ENCODE data around the gene TMEM184B. TPM values are rescaled to one million over a fixed set of nuclear protein-coding genes. Genes with fewer than 3 reads are reported as not detected.

TMEM184B gene
- total RNA-seq, 1 donor, result 30.0 TPM

GRCh38 chr22:38317995-38318715 is 45.3 kb upstream of the TMEM184B start:
- peaks cover 33% of the 10 kb centered on the region for H4K20me1 ChIP-seq (ENCODE audit: insufficient read depth, low read length)
- H3K79me2 ChIP-seq (ENCODE audit: insufficient read depth, low read length), result peaks cover 37% of the 10 kb centered on the region
- peak overlapping the region; percentile 85 for H3K27ac ChIP-seq (ENCODE audit: low read depth, low read length)
- peaks cover 35% of the 10 kb centered on the region for H3K4me1 ChIP-seq (ENCODE audit: insufficient read depth, low read length)
- H3K9me3 ChIP-seq (ENCODE audit: low read depth, low read length), result no peaks in the 10 kb centered on the region
- H3K36me3 ChIP-seq (ENCODE audit: insufficient read depth, low read length), result peaks cover under 1% of the 10 kb centered on the region
- no peak for TF ChIP-seq CTCF (IDR thresholded peaks at IDR 0.05; ENCODE audit: extremely low read depth, low read depth, low read length)
- H3K4me3 ChIP-seq (ENCODE audit: insufficient read depth, low read length), result peak overlapping the region; percentile 74
- peak overlapping the region; percentile 87 for H2AFZ ChIP-seq (ENCODE audit: low read length)
- no peaks in the 10 kb centered on the region for H3K27me3 ChIP-seq (ENCODE audit: insufficient read depth, low read length)
- H3K4me2 ChIP-seq (ENCODE audit: insufficient read depth, low read length), result peak overlapping the region; percentile 85
- peak; percentile 99 for DNase-seq (ENCODE audit: insufficient read length, low spot score, missing footprints)

DNA sequence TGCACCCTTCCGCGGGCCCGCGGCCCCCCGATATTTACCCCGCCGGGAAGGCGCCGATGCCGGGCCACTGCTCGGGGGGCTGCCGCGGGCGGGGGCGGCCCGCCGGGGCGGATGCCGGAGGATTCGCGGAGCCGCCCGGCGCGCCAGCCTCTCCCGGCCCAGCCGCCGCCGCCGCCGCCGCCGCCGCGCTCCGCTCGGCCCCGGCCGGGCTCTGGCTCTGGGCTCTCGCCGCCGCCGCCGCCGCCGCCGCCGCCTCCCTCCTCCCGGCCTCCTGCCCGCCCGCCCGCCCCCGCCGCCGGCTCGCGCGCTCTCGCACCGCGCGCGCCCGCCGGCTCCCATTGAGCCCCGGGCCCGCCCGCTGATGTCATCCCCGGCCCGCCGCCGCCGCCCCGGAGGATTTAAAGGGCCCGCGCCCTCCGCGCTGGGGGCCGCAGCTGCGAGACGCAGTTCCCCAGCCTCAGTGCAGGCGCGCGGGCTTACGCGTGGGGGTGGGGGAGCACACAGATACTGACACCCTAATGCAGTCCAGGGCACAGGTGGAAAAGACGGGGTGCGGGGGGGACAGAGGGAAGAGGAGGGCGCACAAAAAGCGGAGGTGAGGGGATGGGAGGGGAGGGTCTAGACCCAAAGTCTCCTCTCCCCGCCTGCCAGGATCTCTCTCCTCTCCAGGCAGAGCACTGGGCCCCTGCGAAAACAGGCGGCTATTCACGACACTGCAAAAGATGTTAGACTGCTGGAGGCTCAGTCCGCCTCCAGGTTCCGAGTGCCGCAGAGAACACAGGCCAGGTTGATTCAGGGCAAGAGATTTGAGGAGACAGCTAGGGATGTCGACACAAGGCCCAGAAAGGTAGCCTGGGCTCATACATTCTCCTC is 44.5 kb upstream of the TMEM184B start, which contains the start of gene CSNK1E:
Gene CSNK1E, minus strand, starts transcription at position 312 of the 873 bp plus-strand sequence. CDS start 3,276 bp downstream, outside the sequence.
- peak; percentile 98 for DNase-seq (ENCODE audit: insufficient read length, low spot score, missing footprints)
- Histone ChIP-seq H3K27ac (ENCODE audit: low read depth, low read length) (peak within 1 kb of the TSS; percentile 94), H3K4me2 (ENCODE audit: insufficient read depth, low read length) (peak within 1 kb of the TSS; percentile 85), H4K20me1 (ENCODE audit: insufficient read depth, low read length) (peaks cover 41% of the 10 kb centered on the region), H3K27me3 (ENCODE audit: insufficient read depth, low read length) (no peaks in the 10 kb centered on the region), H3K79me2 (ENCODE audit: insufficient read depth, low read length) (peaks cover 45% of the 10 kb centered on the region), H3K4me3 (ENCODE audit: insufficient read depth, low read length) (peak within 1 kb of the TSS; percentile 94), H3K36me3 (ENCODE audit: insufficient read depth, low read length) (peaks cover 9% of the 10 kb centered on the region), H3K9me3 (ENCODE audit: low read depth, low read length) (no peaks in the 10 kb centered on the region), H2AFZ (ENCODE audit: low read length) (peak within 1 kb of the TSS; percentile 87), H3K4me1 (ENCODE audit: insufficient read depth, low read length) (peaks cover 43% of the 10 kb centered on the region)
- TF ChIP-seq CTCF (IDR thresholded peaks at IDR 0.05; ENCODE audit: extremely low read depth, low read depth, low read length), result no peak

- Histone ChIP-seq H3K4me3 (ENCODE audit: insufficient read depth, low read length) (peak overlapping the region; percentile 94), H3K27me3 (ENCODE audit: insufficient read depth, low read length) (no peaks in the 10 kb centered on the region), H3K36me3 (ENCODE audit: insufficient read depth, low read length) (peaks cover 16% of the 10 kb centered on the region), H3K9me3 (ENCODE audit: low read depth, low read length) (no peaks in the 10 kb centered on the region), H3K79me2 (ENCODE audit: insufficient read depth, low read length) (peaks cover 54% of the 10 kb centered on the region), H3K27ac (ENCODE audit: low read depth, low read length) (peak overlapping the region; percentile 94), H3K4me2 (ENCODE audit: insufficient read depth, low read length) (peak overlapping the region; percentile 85), H2AFZ (ENCODE audit: low read length) (no peak overlapping the region), H3K4me1 (ENCODE audit: insufficient read depth, low read length) (peaks cover 48% of the 10 kb centered on the region), H4K20me1 (ENCODE audit: insufficient read depth, low read length) (peaks cover 49% of the 10 kb centered on the region)
- peak; percentile 96 for DNase-seq (ENCODE audit: insufficient read length, low spot score, missing footprints)
- TF ChIP-seq CTCF (IDR thresholded peaks at IDR 0.05; ENCODE audit: extremely low read depth, low read depth, low read length), result no peak
Measured at GRCh38 chr22:38316364-38317121, 43.7 kb upstream of the TMEM184B start.
